Epithelial cell of alveolus of lung (primary cell): ENCODE data around the gene GLO1. TPM values are rescaled to one million over a fixed set of nuclear protein-coding genes. Genes with fewer than 3 reads are reported as not detected.

Source experiments
- total RNA-seq: library from RNA; depleted of rRNA; stranded (reverse); fragments of >200 nt; gene quantifications from 2 replicates; pipeline ENCODE4 v1.2.1, GENCODE V29; 2015

Gene GLO1
- 146 and 206 TPM in 2 replicates for total RNA-seq

GRCh38 chr6:38702558-38703397 lies at the start of gene GLO1:
Gene GLO1 (minus strand): TSS chr6:38703145. CDS start chr6:38703054, 91 bp downstream.

GRCh38 chr6:38715016-38715689 lies 12.2 kb upstream of the GLO1 start, which contains the start of gene DNAH8:
Gene DNAH8 (plus strand): TSS chr6:38715311. CDS start chr6:38722810, 7,499 bp downstream.

GRCh38 chr6:38639498-38640215 lies 63.3 kb downstream of the GLO1 start, which contains the start of gene BTBD9:
Gene BTBD9 (minus strand): TSS chr6:38639929.

Other genes with a start within 250 kb of the GLO1 start
- gene BTBD9, start 63.2 kb downstream of the GLO1 start, total RNA-seq = 3.3 and 5.6 TPM in 2 replicates
- not detected in 2 replicates for gene DNAH8, start 12.2 kb upstream of the GLO1 start, total RNA-seq